Measurements from ENCODE around the gene KCTD19.

- TF ChIP-seq CTCF (IDR thresholded peaks at IDR 0.05) (no peak), EZH2 (IDR thresholded peaks at IDR 0.05; ENCODE audit: borderline replicate concordance, insufficient read depth, low read depth, low read length, poor library complexity, severe bottlenecking) (no peak)
Measured at GRCh38 chr16:67264866-67265265, 61.7 kb downstream of the KCTD19 start.

All from B cell (primary cell).